Stomach (tissue), 9 donors: ENCODE results near the gene SPTSSB. TPM values are rescaled to one million over a fixed set of nuclear protein-coding genes. Genes with fewer than 3 reads are reported as not detected.

Source experiments
- DNase-seq, 2 donors: peaks; one replicate each; pipeline versions ENCODE4 v3.0.0 to v3.0.0-alpha.2; 2013 to 2019
- H3K27ac ChIP-seq, 5 donors: fragments of 200-600 bp in 4 of 5; sonication (generic) in 4 of 5; one replicate each; pipeline ENCODE4 v1.5.1; 2013 to 2019; ENCODE audit warnings: mild to moderate bottlenecking in 1 of 5, moderate library complexity in 1 of 5
- H3K27me3 ChIP-seq, 3 donors: fragments of 200-600 bp; sonication (generic); one replicate each; pipeline ENCODE4 v1.5.1; 2017 to 2019; ENCODE audit warnings: mixed run types in 1 of 3
- H3K36me3 ChIP-seq, 4 donors: fragments of 200-600 bp; sonication (generic); 1 replicate in 3 of 4; 2 replicates in 1 of 4; pipeline ENCODE4 v1.5.1; 2016 to 2019
- H3K4me1 ChIP-seq, 4 donors: fragments of 200-600 bp; sonication (generic); one replicate each; pipeline ENCODE4 v1.5.1; 2016 to 2019
- H3K4me3 ChIP-seq, 4 donors: fragments of 200-600 bp; sonication (generic) in 3 of 4; one replicate each; pipeline ENCODE4 v1.5.1; 2016 to 2019; ENCODE audit warnings: mild to moderate bottlenecking in 1 of 4
- H3K9me3 ChIP-seq, 4 donors: fragments of 200-600 bp; sonication (generic); one replicate each; pipeline ENCODE4 v1.5.1; 2016 to 2019
- EP300 ChIP-seq: sonication (generic); formaldehyde crosslinking; IDR thresholded peaks from one replicate; pipeline ENCODE4 v1.6.1; 2017; ENCODE audit warnings: antibody characterized with exemption
- POLR2A ChIP-seq, 4 donors: fragments of 450-650 bp; IDR thresholded peaks; one replicate each; pipeline ENCODE4 v1.6.1; 2016; ENCODE audit warnings: antibody characterized with exemption in 4 of 4, control low read depth in 2 of 4, mild to moderate bottlenecking in 1 of 4, moderate library complexity in 1 of 4
- POLR2AphosphoS5 ChIP-seq, 3 donors: sonication (generic); formaldehyde crosslinking; IDR thresholded peaks; one replicate each; pipeline ENCODE4 v1.6.1; 2016; ENCODE audit warnings: antibody characterized with exemption in 3 of 3
- WGBS, 5 donors: extraction: QIAGEN DNeasy Blood & Tissue Kit in 3 of 5; methylation state at CpG; one replicate each; pipeline versions ENCODE4 v1.1.5 to v1.1.7; 2013 to 2018; 5-methylcytosine and 5-hydroxymethylcytosine counted together
- intact Hi-C: fragments of 100-400 bp; cut with DNase I; formaldehyde crosslinking; loops from one replicate; pipeline ENCODE4 v1.15.1; 2023; ENCODE audit warnings: low total_unique reads
- polyA plus RNA-seq, 3 donors: library from polyadenylated mRNA; stranded (reverse); fragments of 200-250 nt; gene quantifications; one replicate each; pipeline ENCODE4 v1.2.3, GENCODE V29; 2013
- total RNA-seq, 5 donors: library from RNA; depleted of rRNA; stranded (reverse); fragments of >200 nt; gene quantifications; one replicate each; pipeline versions ENCODE4 v1.1.0 to v1.2.3, GENCODE V29; 2014 to 2016
- TF ChIP-seq, protein P1 (sequence below), 7 experiments: fragments of 450-650 bp in 4 of 7; fragments of 200-600 bp in 3 of 7; sonication (generic) in 3 of 7; IDR thresholded peaks; one replicate each; pipeline ENCODE4 v1.5.1; 2016 to 2019; ENCODE audit warnings: antibody characterized with exemption in 7 of 7, control low read depth in 2 of 7, mild to moderate bottlenecking in 1 of 7
- donor health status: healthy with polysubstance abuse.
- donor health status: Bipolar disorder and iron deficiency.
- donor health status: healthy.

SPTSSB gene
- total and polyA plus RNA-seq, 8 donors, result 0.29 to 86.3 (median 12.1) TPM

GRCh38 chr3:161323926-161324621 is 47.2 kb downstream of the SPTSSB start:
- Histone ChIP-seq H3K27me3 (no peaks in the 10 kb centered on the region), H3K9me3 (peaks cover 0 to 6% (median 2%) of the 10 kb centered on the region in 4 donors), H3K27ac (peak overlapping the region in 1 of 5 donors; percentile 55), H3K4me3 (no peak overlapping the region), H3K36me3 (no peaks in the 10 kb centered on the region), H3K4me1 (peaks cover 0 to 5% (median 2%) of the 10 kb centered on the region in 4 donors)
- intact Hi-C loops, result no loop called here
- TF ChIP-seq POLR2AphosphoS5 (IDR thresholded peaks at IDR 0.05) (no peak), EP300 (no peak), POLR2A (IDR thresholded peaks at IDR 0.05) (no peak)
- TF ChIP-seq, protein P1, sequence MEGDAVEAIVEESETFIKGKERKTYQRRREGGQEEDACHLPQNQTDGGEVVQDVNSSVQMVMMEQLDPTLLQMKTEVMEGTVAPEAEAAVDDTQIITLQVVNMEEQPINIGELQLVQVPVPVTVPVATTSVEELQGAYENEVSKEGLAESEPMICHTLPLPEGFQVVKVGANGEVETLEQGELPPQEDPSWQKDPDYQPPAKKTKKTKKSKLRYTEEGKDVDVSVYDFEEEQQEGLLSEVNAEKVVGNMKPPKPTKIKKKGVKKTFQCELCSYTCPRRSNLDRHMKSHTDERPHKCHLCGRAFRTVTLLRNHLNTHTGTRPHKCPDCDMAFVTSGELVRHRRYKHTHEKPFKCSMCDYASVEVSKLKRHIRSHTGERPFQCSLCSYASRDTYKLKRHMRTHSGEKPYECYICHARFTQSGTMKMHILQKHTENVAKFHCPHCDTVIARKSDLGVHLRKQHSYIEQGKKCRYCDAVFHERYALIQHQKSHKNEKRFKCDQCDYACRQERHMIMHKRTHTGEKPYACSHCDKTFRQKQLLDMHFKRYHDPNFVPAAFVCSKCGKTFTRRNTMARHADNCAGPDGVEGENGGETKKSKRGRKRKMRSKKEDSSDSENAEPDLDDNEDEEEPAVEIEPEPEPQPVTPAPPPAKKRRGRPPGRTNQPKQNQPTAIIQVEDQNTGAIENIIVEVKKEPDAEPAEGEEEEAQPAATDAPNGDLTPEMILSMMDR (IDR thresholded peaks at IDR 0.05), result no peak
- peak in 1 of 2 donors; percentile 13 for DNase-seq

DNA sequence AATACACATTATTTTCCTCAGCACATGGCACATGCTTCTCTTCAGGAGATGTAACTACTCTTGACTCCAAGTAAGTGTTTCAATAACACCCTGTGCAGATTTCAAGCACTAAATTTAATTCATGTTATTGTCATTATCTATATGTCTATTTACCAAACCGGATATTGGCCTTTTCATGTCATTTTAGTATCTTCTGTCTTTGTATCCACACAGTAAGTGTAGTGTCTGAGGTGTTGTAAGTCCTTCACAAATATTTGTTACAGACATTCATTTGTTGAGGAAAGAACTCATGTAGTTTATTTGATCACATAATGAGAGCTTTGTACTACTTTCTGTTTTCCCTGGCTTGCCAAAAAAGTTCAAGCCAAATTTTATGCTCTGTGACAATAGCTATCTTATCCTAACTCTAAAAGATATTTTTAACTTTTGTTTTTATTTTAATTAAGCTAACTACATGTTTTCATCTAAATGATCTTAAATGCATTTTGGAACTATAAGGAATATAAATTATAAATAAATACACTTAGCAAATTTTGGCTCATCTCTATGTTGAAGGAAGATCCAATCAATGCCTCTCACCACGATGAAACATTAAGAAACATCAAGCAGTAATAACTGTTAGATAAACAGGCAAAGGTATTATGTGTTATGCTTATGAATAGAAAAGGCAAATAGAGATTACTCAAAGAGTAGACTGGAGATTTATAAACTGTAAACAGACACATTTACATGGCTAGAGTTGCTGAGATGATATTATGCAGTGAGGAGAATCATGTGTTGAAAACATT is 48.3 kb downstream of the SPTSSB start:
- intact Hi-C loops, result no loop called here
- 26 to 49% (median 39%) methylated on average over 2 of the region's 2 CpGs for WGBS, 5 donors
- no peaks in the 10 kb centered on the region for H3K36me3 ChIP-seq

DNA sequence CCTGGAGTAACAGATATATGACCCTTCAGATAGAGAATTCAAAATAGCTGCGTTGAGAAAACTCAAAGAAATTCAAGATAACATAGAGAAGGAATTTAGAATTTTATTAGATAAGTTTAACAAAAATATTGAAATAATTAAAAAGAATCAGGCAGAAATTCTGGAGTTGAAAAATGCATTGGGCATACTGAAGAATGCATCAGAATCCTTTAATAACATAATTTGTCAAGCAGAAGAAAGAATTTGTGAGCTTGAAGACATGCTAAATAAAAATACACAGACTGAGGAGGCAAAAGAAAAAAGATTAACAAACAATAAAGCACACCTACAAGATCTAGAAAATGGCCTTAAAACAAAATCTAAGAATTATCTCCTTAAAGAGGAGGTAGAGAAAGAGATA is 50.5 kb downstream of the SPTSSB start:
- Histone ChIP-seq H3K4me1 (peaks cover 0 to 9% (median 5%) of the 10 kb centered on the region in 4 donors), H3K36me3 (no peaks in the 10 kb centered on the region), H3K9me3 (peaks cover 0 to 6% (median 2%) of the 10 kb centered on the region in 4 donors), H3K27ac (no peak overlapping the region), H3K4me3 (no peak overlapping the region), H3K27me3 (no peaks in the 10 kb centered on the region)
- no peak for DNase-seq
- no peak for TF ChIP-seq POLR2A (IDR thresholded peaks at IDR 0.05)
- intact Hi-C loops, result no loop called here
- 93 to 100% (median 98%) methylated on average over 1 of the region's 1 CpG for WGBS, 5 donors

More for the DNA sequence above, 48.3 kb downstream of the SPTSSB start:
- Histone ChIP-seq H3K9me3 (peaks cover 0 to 6% (median 2%) of the 10 kb centered on the region in 4 donors), H3K27ac (no peak overlapping the region), H3K27me3 (no peaks in the 10 kb centered on the region), H3K4me3 (no peak overlapping the region), H3K4me1 (peaks cover 0 to 5% (median 2%) of the 10 kb centered on the region in 4 donors)
- no peak for DNase-seq
- TF ChIP-seq EP300, result no peak

GRCh38 chr3:161319867-161320266 is 51.5 kb downstream of the SPTSSB start:
- no peaks in the 10 kb centered on the region for H3K27me3 ChIP-seq
- WGBS, 5 donors, result 90 to 97% (median 95%) methylated on average over 3 of the region's 3 CpGs
- TF ChIP-seq POLR2A (IDR thresholded peaks at IDR 0.05) (no peak), EP300 (no peak), POLR2AphosphoS5 (IDR thresholded peaks at IDR 0.05) (no peak)
- TF ChIP-seq, protein P1 (IDR thresholded peaks at IDR 0.05), result no peak
- no peak for DNase-seq
- peaks cover 0 to 6% (median 2%) of the 10 kb centered on the region in 4 donors for H3K9me3 ChIP-seq
- H3K36me3 ChIP-seq, result no peaks in the 10 kb centered on the region
- H3K4me3 ChIP-seq, result no peak overlapping the region
- peaks cover 0 to 9% (median 5%) of the 10 kb centered on the region in 4 donors for H3K4me1 ChIP-seq
- intact Hi-C loops, result no loop called here
- no peak overlapping the region for H3K27ac ChIP-seq

DNA sequence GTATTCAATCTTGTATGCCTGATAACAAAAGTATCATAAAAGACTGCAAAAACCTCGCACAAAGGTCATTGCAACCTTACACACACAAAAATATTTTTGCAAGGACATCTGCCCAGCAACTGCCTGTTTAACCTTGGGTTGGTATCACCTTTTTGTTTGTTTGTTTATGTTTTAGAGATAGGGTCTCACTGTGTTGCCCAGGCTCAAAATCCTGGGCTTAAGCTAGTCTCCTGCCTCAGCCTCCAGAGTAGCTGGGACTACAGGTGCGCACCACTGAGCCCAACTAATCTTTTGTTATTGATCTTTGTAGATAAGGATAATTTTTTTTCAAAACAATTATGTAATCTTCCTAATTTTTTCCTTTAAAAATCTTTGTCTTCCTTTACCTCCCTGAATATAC is 54.2 kb downstream of the SPTSSB start:
- no peak for TF ChIP-seq POLR2AphosphoS5 (IDR thresholded peaks at IDR 0.05)
- TF ChIP-seq POLR2A (IDR thresholded peaks at IDR 0.05), result no peak
- TF ChIP-seq, protein P1 (IDR thresholded peaks at IDR 0.05), result no peak
- TF ChIP-seq EP300, result no peak
- H3K27me3 ChIP-seq, result no peaks in the 10 kb centered on the region
- 84 to 96% (median 91%) methylated on average over 2 of the region's 2 CpGs for WGBS, 5 donors
- intact Hi-C loops, result no loop called here
- H3K4me1 ChIP-seq, result peaks cover 0 to 6% (median 4%) of the 10 kb centered on the region in 4 donors
- H3K36me3 ChIP-seq, result no peaks in the 10 kb centered on the region
- peak overlapping the region in 2 of 5 donors; percentile 71 to 75 for H3K27ac ChIP-seq
- peaks cover 0 to 6% (median 2%) of the 10 kb centered on the region in 4 donors for H3K9me3 ChIP-seq
- no peak overlapping the region for H3K4me3 ChIP-seq
- no peak for DNase-seq
